ENCODE results near the gene ZBTB43.
"Not testable (repeated sequence)": the region's sequence is repeated elsewhere in the genome, so short reads cannot be mapped to it uniquely, and the experiment has no call there.

The ZBTB43 gene

DNA sequence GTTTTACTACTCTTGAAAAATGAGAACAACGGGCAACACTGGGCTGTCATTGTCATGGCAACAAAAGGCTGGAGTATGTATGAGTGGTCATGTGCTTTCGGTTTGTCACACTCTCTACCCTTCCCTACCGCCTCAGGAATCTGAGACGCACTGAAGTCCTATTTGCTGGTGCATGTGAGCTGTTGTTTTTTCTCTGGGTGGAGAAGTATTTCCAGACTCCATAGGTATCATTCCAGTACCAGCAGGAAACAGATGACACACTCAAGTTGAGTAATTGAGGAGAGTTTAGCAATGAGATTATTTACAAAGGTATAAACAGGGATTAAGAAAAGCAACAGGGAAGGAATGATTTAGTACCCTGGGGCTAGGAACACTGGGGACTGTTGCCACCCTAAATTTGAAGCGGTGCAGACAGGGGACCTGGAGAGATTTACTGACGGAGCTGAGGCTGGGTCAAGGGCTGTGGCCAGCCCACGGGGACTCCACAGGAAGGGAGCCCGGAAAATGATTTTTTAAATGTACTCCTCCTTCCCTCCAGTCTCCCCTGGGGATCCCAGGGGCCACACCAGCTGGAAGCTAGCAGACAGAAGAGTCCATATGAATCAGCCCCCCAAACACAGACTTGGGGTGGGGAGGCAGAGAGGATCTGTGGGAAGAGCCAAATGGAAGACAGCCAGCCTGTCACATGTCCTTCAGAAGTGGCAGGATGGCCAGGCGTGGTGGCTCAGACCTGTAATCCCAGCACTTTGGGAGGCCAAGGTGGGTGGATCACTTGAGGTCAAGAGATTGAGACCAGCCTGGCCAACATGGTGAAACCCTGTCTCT, 13.2 kb upstream of the ZBTB43 start:
- no peak for DNase-seq

DNA sequence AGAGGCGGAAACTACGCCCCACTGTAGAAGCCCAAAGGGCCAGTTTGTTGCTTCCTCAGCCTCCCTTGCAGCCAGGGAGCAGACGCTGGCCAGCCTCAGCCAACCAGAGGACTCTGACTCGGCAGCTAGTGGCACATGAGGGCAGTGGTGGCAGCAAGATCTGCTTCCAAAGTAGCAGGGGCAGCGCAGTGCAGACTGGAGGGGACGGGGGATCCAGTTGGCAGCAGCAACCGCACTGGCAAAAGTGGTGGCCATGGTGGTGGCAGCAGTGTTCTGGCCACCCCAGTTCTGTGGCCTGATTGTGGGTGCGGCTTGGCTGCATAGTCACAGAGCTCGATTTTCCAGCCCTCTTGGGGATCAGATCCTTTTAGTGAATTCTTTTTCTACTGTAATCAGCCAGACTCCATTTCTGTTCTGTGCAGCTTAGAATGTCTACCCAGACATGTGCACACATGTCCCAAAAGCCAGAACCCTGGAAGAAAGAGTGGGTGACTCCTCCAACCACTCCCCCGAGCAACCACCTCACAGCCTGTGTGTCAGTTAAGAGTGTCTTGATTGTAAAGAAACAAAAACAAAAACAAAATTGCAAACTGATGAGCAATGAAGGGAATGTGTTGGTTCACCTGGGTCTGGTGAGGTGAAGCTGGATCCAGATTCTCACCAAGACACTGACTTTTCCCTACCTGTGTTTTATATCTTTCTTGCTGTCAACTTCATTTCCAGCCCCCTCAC, 11.0 kb upstream of the ZBTB43 start:
- no peak for DNase-seq

DNA sequence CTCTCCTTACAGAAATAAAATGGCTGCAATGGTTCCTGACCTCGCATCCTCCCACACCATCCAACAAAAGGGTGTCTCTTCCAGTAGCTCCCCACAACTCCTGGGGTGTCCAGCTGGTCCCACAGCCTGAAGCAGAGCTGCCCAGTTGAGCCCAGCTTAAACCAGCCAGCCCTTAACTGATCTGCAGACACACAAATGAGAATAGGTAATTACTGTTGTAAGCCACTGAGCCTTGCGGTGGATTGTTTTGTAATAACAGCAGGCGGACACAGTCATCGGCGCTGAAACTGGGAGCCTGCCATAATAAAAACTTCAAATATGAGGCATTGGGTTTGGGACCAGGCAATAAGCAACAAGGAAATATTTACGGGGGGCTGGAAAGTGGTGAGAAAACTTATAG, 10.4 kb upstream of the ZBTB43 start:
- DNase-seq = no peak

- DNase-seq = no peak
Observed at GRCh38 chr9:126796758-126797157, 8.1 kb upstream of the ZBTB43 start.

GRCh38 chr9:126797903-126798302, 6.9 kb upstream of the ZBTB43 start:
- DNase-seq = no peak

- no peak for DNase-seq
Observed at GRCh38 chr9:126799034-126799433, 5.8 kb upstream of the ZBTB43 start.

DNA sequence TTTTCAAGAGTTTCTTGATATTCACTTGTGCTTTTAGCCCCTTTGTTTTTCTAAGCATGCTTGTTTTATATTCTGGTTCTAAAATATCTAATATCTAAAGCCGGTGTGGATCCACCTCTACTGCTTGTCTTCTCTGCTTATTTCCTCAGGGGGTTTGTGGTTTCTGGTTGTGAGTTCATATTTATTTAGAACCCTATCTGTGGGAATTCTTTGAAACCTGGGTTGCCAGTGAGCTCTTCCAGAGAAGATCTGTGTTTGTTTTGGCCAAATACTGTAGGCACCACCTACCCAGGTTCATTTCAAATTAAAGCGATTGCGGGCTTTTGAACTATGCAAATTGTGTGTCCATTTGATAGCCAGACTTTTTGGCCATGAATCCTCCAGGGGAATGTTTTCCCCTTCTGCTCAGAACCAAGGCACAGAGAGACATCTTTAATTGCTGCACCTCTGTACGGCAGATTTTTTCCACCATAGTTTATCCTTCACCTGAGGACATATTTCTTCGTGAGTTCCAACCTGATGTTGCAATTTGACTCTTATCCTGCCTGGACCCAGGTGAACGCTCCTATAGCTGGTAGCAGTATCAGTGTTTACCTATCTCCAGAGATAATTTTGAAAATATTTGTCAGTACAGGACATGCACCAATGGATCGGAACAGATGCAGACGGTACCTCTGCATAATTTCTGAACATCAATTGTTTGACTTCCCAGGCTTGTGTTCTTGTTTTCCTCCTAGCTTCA, 2.4 kb upstream of the ZBTB43 start:
- no peak for DNase-seq

GRCh38 chr9:126804198-126804695, 593 bp upstream of the ZBTB43 start:
- no peak for DNase-seq

- DNase-seq = no peak
Observed at GRCh38 chr9:126805554-126806262, 868 bp downstream of the ZBTB43 start.

DNA sequence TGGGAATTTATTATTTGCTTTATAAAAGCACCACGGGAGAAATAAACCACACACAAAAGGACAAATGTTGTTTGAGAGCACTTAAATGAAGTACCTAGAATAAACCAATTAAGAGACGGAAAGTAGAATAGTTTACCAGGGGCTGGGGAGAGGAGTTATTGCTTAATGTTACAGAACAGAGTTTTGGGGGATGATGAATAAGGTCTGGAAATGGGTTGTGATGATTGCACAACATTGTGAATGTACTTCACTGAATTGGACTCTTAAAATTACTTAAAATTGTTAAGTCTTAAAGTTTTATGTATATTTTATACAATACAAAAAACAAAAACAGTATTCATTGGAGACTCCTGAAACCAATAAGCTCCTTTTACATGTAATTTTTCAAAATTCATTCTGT, 1.5 kb downstream of the ZBTB43 start:
- DNase-seq = no peak

DNA sequence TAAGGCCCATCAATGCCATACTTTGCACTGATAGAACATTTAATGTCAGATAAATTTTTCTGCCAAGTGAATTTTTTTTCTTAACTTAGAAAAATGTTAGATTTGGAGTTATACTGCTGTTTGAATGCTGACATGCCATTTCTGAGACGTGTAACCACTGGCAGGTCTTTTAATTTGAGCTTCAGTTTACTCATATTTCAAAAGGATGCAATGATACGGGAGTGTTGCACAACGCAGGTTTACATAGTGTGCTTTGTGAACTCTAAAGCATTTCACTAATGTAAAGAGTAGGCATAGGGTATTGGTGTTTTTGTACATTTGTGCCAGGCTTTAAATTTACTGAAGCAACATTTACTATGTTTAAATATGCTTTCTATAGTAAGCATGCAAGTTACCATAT, 4.2 kb downstream of the ZBTB43 start:
- no peak for DNase-seq

DNA sequence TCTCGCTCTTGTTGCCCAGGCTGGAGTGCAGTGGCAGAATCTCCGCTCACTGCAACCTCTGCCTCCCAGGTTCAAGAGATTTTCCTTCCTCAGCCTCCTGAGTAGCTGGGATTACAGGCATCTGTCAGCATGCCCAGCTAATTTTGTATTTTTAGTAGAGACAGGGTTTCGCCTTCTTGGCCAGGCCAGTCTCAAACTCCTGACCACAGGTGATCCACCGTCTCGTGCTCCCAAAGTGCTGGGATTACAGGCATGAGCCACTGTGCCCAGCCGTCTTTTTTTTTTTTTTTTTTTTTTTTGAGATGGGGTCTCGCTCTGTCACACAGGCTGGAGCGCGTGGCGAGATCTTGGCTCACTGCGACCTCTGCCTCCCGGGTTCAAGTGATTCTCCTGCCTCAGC, 5.4 kb downstream of the ZBTB43 start:
- DNase-seq = not testable (repeated sequence)

DNA sequence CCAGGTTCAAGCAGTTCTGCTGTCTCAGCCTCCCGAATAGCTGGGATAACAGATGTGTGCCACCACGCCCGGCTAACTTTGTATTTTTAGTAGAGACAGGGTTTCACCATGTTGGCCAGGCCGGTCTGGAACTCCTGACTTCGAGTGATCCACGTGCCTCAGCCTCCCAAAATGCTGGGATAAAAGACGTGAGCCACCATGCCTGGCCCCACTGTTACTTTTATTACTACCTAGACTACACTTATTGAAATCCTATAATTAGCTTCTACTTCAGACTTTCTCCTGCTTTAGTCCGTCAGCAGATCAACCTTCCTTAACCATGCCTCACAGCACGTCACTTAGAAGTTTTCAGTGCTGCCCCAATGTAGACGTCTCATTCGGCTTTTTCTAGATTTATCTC, 8.2 kb downstream of the ZBTB43 start:
- DNase-seq = no peak

GRCh38 chr9:126814091-126814490, 9.3 kb downstream of the ZBTB43 start:
- DNase-seq = no peak

- not testable (repeated sequence) for DNase-seq
Observed at GRCh38 chr9:126817615-126818014, 12.8 kb downstream of the ZBTB43 start.

DNA sequence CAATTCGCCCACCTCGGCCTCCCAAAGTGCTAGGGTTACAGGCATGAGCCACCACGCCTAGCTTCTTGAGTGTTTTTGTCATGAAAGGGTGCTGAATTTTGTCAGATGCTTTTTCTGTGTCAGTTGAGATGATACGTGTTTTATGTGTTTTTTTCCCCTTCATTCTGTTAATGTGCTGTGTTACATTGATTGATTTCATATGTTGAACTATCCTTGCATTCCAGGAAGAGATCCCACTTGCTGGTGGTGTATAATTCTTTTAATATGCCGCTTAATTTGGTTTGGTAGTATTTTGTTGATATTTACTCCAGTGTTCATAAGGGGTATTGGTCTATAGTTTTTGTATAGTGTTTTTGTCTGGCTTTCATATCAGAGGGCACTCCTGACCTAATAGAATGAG, 13.6 kb downstream of the ZBTB43 start:
- DNase-seq = no peak

- no peak for DNase-seq
Observed at GRCh38 chr9:126819482-126819881, 14.6 kb downstream of the ZBTB43 start.

DNA sequence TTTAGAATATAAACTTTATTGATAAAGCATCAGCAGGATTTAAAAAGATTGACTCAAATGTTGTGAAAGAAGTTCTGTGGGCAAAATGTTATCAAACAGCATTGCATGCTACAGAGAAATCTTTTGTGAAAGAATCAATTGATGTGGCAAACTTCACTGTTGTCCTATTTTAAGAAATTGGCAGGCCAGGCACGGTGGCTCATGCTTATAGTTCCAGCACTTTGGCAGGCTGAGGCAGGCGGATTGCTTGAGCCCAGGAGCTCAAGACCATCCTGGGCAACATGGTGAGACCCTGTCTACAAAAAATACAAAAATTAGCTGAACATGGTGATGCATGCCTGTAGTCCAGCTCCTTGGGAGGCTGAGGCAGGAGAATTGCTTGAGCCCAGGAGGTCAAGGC, 17.4 kb downstream of the ZBTB43 start:
- DNase-seq = no peak

DNA sequence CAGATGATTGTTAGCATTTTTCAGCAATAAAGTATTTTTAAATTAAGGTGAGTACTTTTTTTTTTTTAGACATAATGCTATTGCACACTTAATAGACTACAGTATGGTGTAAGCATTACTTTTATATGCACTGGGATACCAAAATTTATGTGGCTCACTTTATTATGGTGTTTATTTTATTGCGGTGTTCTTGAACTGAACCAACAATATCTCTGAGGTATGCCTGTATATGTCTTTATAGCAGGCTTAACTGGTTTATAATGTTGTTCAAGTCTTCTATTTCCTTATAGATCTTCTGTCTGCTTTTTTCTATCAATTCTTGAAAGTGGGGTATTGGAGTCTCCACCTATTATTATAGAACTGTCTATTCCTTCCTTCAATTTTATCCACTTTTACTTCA, 18.0 kb downstream of the ZBTB43 start:
- no peak for DNase-seq

DNA sequence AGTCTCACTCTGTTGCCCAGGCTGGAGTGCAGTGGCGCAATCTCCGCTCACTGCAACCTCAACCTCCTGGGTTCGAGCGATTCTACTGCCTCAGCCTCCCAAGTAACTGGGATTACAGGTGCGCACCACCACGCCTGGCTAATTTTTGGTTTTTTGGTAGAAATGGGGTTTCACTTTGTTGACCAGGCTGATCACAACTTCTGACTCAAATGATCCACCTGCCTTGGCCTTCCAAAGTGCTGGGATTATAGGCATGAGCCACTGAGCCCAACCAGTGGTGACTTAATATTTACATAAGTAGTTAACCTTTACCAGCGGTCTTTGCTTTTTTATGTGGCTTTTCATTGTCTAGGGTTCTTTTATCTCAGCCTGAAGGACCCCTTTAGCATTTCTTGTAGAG, 19.2 kb downstream of the ZBTB43 start:
- not testable (repeated sequence) for DNase-seq

DNA sequence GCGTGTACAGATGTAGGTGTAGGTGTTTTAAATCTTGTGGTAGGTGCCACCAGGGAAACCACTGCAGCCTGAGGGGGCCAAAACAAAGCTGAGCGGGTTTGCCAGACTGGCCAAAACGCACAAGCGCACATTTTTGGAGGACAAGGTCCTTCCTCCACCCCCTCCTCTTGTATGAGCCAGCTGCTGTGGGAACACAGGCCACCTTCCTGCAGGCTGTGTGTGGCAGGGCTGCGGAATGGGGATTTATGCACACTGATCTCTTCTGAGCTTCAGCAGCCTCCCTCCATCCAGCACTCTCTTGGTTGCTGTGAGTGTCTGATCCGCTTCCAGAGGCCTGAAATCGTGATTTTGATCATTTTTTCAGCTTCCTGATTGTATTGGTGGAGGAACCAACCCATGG, 22.4 kb downstream of the ZBTB43 start:
- DNase-seq = no peak

GRCh38 chr9:126829035-126829434, 24.2 kb downstream of the ZBTB43 start:
- DNase-seq = no peak

DNA sequence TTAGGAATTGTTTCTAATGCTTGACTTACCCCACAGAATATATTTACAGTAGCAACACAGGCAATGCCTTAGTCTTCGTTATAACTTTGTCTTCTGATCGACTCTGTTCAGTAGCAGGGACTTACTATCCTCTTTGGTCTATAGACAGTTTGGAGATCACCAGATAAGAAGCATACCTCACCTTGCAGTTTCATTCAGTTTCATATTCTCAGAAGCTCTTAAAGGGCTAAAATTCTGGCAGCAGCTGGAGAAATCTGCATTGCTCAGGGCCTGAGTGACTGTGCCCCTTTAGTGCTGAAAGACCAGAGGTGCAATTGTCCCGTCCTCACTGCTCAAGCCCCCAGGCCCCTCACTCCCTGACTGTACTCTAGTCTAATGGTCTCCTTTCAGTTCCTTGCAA, 26.0 kb downstream of the ZBTB43 start:
- no peak for DNase-seq
